Uterus (tissue), 2 donors: Measurements from ENCODE around the gene LMNA.

Source experiments
- CTCF ChIP-seq, 4 experiments: fragments of 200-600 bp in 2 of 4; fragments of 450-650 bp in 2 of 4; sonication (generic) in 2 of 4; IDR thresholded peaks; one replicate each; pipeline ENCODE4 v1.5.1; 2016 to 2019; ENCODE audit warnings: antibody characterized with exemption in 4 of 4, mild to moderate bottlenecking in 2 of 4, moderate library complexity in 1 of 4
- POLR2A ChIP-seq, 2 donors: fragments of 450-650 bp; IDR thresholded peaks; one replicate each; pipeline ENCODE4 v1.6.1; 2016; ENCODE audit warnings: antibody characterized with exemption in 2 of 2, mild to moderate bottlenecking in 1 of 2, moderate library complexity in 1 of 2

DNA sequence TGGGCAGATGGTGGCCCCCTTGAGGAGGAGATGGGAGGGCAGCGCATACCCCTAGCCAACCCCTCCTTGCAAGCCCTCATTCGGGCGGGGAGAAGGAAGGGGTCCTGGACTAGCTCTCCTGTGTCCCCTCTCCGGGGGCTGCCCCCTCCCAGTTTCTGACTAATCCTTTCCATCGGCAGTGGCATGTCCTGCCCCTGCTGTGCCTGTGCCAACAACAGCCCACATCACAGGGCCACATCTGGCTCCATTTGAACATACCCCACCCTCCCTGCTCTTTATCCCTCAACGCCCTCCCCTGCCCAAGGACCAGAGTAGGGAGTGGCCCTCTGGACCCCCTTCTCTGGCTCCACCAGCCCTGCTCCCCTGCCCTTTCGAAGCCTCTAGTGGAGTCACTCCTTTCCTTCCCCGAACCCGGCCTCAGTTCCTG, 11.0 kb upstream of the LMNA start:
- TF ChIP-seq POLR2A (IDR thresholded peaks at IDR 0.05) (no peak), CTCF (IDR thresholded peaks at IDR 0.05) (no peak)
